Inflammatory macrophage treated with lipopolysaccharide for 1 hour (primary cell): Measurements from ENCODE around the gene HS3ST3A1.

Experiments
- DNase-seq, 2 donors: peaks; one replicate each; pipeline ENCODE4 v3.0.0-alpha.2; 2020 to 2022

Gene HS3ST3A1

GRCh38 chr17:13485327-13485726, 116.4 kb downstream of the HS3ST3A1 start:
- peak; percentile 12 to 48 for DNase-seq

GRCh38 chr17:13484020-13484419, 117.7 kb downstream of the HS3ST3A1 start:
- DNase-seq: no peak

- no peak for DNase-seq
Observed at GRCh38 chr17:13480877-13481276, 120.9 kb downstream of the HS3ST3A1 start.

GRCh38 chr17:13478326-13478830, 123.4 kb downstream of the HS3ST3A1 start:
- no peak for DNase-seq

GRCh38 chr17:13477180-13477611, 124.5 kb downstream of the HS3ST3A1 start:
- no peak for DNase-seq

GRCh38 chr17:13476720-13477119, 125.0 kb downstream of the HS3ST3A1 start:
- no peak for DNase-seq

GRCh38 chr17:13475574-13476223, 126.0 kb downstream of the HS3ST3A1 start:
- DNase-seq: peak; percentile 9 to 16

- DNase-seq: no peak
Observed at GRCh38 chr17:13474073-13474800, 127.5 kb downstream of the HS3ST3A1 start.

- DNase-seq: no peak
Observed at GRCh38 chr17:13465678-13466077, 136.1 kb downstream of the HS3ST3A1 start.

- no peak for DNase-seq
Observed at GRCh38 chr17:13462673-13463124, 139.0 kb downstream of the HS3ST3A1 start.

GRCh38 chr17:13462146-13462545, 139.6 kb downstream of the HS3ST3A1 start:
- DNase-seq: no peak

- no peak for DNase-seq
Observed at GRCh38 chr17:13460261-13461000, 141.3 kb downstream of the HS3ST3A1 start.

- DNase-seq: no peak
Observed at GRCh38 chr17:13457783-13458182, 143.9 kb downstream of the HS3ST3A1 start.
